ENCODE results near the gene POLG.

DNA sequence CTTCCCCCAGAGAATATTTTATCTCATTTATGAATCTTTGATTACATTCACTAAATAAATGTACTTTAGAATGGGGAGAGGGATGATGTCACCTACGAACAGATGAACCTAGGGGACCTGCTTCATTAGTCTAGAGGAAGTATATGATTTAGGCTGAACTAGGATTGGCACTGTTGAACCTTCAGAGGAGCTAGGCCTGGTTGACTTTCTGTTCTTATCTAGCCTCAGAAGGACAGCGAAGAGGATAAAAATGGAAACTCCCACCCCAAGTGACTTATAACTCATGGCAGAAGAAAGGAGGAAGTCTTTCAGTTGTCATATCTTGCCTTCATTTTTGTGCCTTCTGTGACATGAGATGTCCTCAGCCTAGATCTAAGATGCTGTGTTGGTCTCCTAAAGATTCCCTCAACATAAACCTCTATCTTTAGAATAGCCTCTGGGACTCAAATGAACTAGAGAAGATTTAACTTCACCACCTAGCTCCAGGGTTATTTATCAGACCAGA, 42.6 kb downstream of the POLG start:
- TF ChIP-seq, protein P1, sequence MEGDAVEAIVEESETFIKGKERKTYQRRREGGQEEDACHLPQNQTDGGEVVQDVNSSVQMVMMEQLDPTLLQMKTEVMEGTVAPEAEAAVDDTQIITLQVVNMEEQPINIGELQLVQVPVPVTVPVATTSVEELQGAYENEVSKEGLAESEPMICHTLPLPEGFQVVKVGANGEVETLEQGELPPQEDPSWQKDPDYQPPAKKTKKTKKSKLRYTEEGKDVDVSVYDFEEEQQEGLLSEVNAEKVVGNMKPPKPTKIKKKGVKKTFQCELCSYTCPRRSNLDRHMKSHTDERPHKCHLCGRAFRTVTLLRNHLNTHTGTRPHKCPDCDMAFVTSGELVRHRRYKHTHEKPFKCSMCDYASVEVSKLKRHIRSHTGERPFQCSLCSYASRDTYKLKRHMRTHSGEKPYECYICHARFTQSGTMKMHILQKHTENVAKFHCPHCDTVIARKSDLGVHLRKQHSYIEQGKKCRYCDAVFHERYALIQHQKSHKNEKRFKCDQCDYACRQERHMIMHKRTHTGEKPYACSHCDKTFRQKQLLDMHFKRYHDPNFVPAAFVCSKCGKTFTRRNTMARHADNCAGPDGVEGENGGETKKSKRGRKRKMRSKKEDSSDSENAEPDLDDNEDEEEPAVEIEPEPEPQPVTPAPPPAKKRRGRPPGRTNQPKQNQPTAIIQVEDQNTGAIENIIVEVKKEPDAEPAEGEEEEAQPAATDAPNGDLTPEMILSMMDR (IDR thresholded peaks at IDR 0.05; ENCODE audit: borderline replicate concordance, extremely low read depth, low read length, poor library complexity, severe bottlenecking), result no peak
- TF ChIP-seq EZH2 (IDR thresholded peaks at IDR 0.05; ENCODE audit: borderline replicate concordance, low read depth, low read length, severe bottlenecking), result no peak
